Keratinocyte (primary cell): ENCODE data around the gene CUX1. TPM values are rescaled to one million over a fixed set of nuclear protein-coding genes. Genes with fewer than 3 reads are reported as not detected.

Source experiments
- DNase-seq: peaks from one replicate; pipeline ENCODE4 v3.0.0-alpha.2; 2011; ENCODE audit warnings: low read depth, missing footprints, low spot score
- FAIRE-seq: peaks from 2 replicates; lab custom pipeline; 2011; peaks lifted over from hg19 to GRCh38; lab: Jason Lieb, UNC
- H2AFZ ChIP-seq: 2 replicates; pipeline ENCODE4 v1.6.0; 2012; ENCODE audit warnings: low read length, control low read depth, inconsistent platforms; ENCODE audit not compliant: control insufficient read depth
- H3K27ac ChIP-seq: 2 replicates; pipeline ENCODE4 v1.5.1; 2011; ENCODE audit warnings: low read length; ENCODE audit not compliant: control insufficient read depth, insufficient read depth
- H3K27me3 ChIP-seq: 3 replicates; pipeline ENCODE4 v1.6.0; 2011; ENCODE audit warnings: low read length; ENCODE audit not compliant: control insufficient read depth, insufficient read depth; ENCODE audit errors: extremely low read depth
- H3K36me3 ChIP-seq, 2 experiments: 2 replicates in 1 of 2; 3 replicates in 1 of 2; pipeline ENCODE4 v1.5.1; 2011; ENCODE audit warnings: low read length in 2 of 2, mild to moderate bottlenecking in 1 of 2; ENCODE audit not compliant: control insufficient read depth in 2 of 2, insufficient read depth in 2 of 2; ENCODE audit errors: extremely low read depth in 1 of 2
- H3K4me1 ChIP-seq: 3 replicates; pipeline ENCODE4 v1.5.1; 2011; ENCODE audit warnings: low read length; ENCODE audit not compliant: control insufficient read depth, insufficient read depth; ENCODE audit errors: extremely low read depth
- H3K4me2 ChIP-seq: 3 replicates; pipeline ENCODE4 v1.6.0; 2011; ENCODE audit warnings: low read depth, low read length; ENCODE audit not compliant: control insufficient read depth, insufficient read depth; ENCODE audit errors: extremely low read depth
- H3K4me3 ChIP-seq, 3 experiments: fragments of 200-600 bp in 1 of 3; sonication (generic) in 1 of 3; 2 replicates in 2 of 3; 3 replicates in 1 of 3; pipeline ENCODE4 v1.5.1; 2011 to 2016; ENCODE audit warnings: low read length in 3 of 3, mild to moderate bottlenecking in 3 of 3, control low read depth in 2 of 3, inconsistent platforms in 1 of 3, low read depth in 1 of 3, mixed read lengths in 1 of 3, mixed run types in 1 of 3, moderate library complexity in 1 of 3; ENCODE audit not compliant: control insufficient read depth in 2 of 3, insufficient read depth in 2 of 3; ENCODE audit errors: extremely low read depth in 1 of 3
- H3K79me2 ChIP-seq: 2 replicates; pipeline ENCODE4 v1.6.0; 2012; ENCODE audit warnings: low read length; ENCODE audit not compliant: control insufficient read depth, insufficient read depth
- H3K9ac ChIP-seq: 3 replicates; pipeline ENCODE4 v1.6.0; 2011; ENCODE audit warnings: low read length; ENCODE audit not compliant: control insufficient read depth, insufficient read depth; ENCODE audit errors: extremely low read depth
- H3K9me1 ChIP-seq: 3 replicates; pipeline ENCODE4 v1.6.0; 2011; ENCODE audit warnings: low read length; ENCODE audit not compliant: control insufficient read depth, insufficient read depth; ENCODE audit errors: extremely low read depth
- H3K9me3 ChIP-seq: 2 replicates; pipeline ENCODE4 v1.5.1; 2012; ENCODE audit warnings: low read depth, low read length; ENCODE audit not compliant: control insufficient read depth
- H4K20me1 ChIP-seq: 3 replicates; pipeline ENCODE4 v1.6.0; 2011; ENCODE audit warnings: low read length; ENCODE audit not compliant: control insufficient read depth, insufficient read depth; ENCODE audit errors: extremely low read depth
- CTCF ChIP-seq, 3 experiments: IDR thresholded peaks in 1 of 3; conservative IDR thresholded peaks in 1 of 3; optimal IDR thresholded peaks in 1 of 3; 2 replicates in 2 of 3; 3 replicates in 1 of 3; pipeline versions ENCODE3 to v1.5.1; 2011; ENCODE audit warnings: low read length in 3 of 3, mild to moderate bottlenecking in 3 of 3, moderate library complexity in 2 of 3, control low read depth in 1 of 3, inconsistent platforms in 1 of 3; ENCODE audit not compliant: insufficient read depth in 2 of 3; ENCODE audit errors: extremely low read depth in 1 of 3
- EZH2 ChIP-seq: IDR thresholded peaks from one replicate; pipeline ENCODE4 v1.6.1; 2012; ENCODE audit warnings: inconsistent platforms, mild to moderate bottlenecking, low read length, moderate library complexity
- dilution Hi-C: fragments of 300-500 bp; cut with MboI; formaldehyde crosslinking; loops from one replicate; pipeline ENCODE4 v1.7.0; 2020; ENCODE audit warnings: low sequenced_read_pairs; ENCODE audit not compliant: extremely low pct_ligation_motif_present
- polyA plus RNA-seq, 5 experiments: library from polyadenylated mRNA; depleted of rRNA in 3 of 5; stranded (reverse) in 3 of 5; stranded (forward) in 1 of 5; unstranded in 1 of 5; fragments of >200 nt; gene quantifications; 1 replicate in 1 of 5; 2 replicates in 3 of 5; 3 replicates in 1 of 5; pipeline versions ENCODE4 v1.2.1 to v1.2.3, GENCODE V29; 2011 to 2012; ENCODE audit warnings: missing spikeins in 2 of 5, low read depth in 1 of 5, low replicate concordance in 1 of 5

Gene CUX1
- polyA plus RNA-seq, 1 donor (not counting 4 experiments of a cell fraction or from before 2014, with no cell fraction given), result 18.3 TPM

- H2AFZ ChIP-seq, result no peak overlapping the region
- no peak overlapping the region for H3K4me3 ChIP-seq
- H3K36me3 ChIP-seq, result no peaks in the 10 kb centered on the region
- H3K9me3 ChIP-seq, result no peaks in the 10 kb centered on the region
- no peaks in the 10 kb centered on the region for H3K27me3 ChIP-seq
- H3K9me1 ChIP-seq, result peaks cover 8% of the 10 kb centered on the region
- DNase-seq (no peak), FAIRE-seq (no peak)
- TF ChIP-seq CTCF (optimal IDR thresholded peaks at IDR 0.05 in 1 of 3, IDR thresholded peaks at IDR 0.05 in 1 of 3, conservative IDR thresholded peaks at IDR 0.05 in 1 of 3; ENCODE audit: extremely low read depth in 1 of 3, insufficient read depth in 2 of 3, low read length in 3 of 3) (no peak), EZH2 (no peak)
- no peak overlapping the region for H3K9ac ChIP-seq
- no peak overlapping the region for H3K27ac ChIP-seq
- H3K79me2 ChIP-seq, result peaks cover 46% of the 10 kb centered on the region
- H3K4me1 ChIP-seq, result peaks cover 16% of the 10 kb centered on the region
- H3K4me2 ChIP-seq, result no peak overlapping the region
- peaks cover 10% of the 10 kb centered on the region for H4K20me1 ChIP-seq
- dilution Hi-C loops, result no loop called here
These were observed 50.9 kb downstream of the CUX1 start for GRCh38 chr7:101868191-101868950.

GRCh38 chr7:101869026-101869900 is 51.8 kb downstream of the CUX1 start:
- Histone ChIP-seq H3K27ac (peak overlapping the region; percentile 82), H3K4me3 (peak overlapping the region in 1 of 3 experiments; percentile 13), H3K4me1 (peaks cover 16% of the 10 kb centered on the region), H3K79me2 (peaks cover 42% of the 10 kb centered on the region), H3K4me2 (peak overlapping the region; percentile 83), H2AFZ (no peak overlapping the region), H3K9ac (no peak overlapping the region), H3K9me1 (peaks cover 8% of the 10 kb centered on the region), H3K36me3 (no peaks in the 10 kb centered on the region), H4K20me1 (peaks cover 10% of the 10 kb centered on the region), H3K27me3 (no peaks in the 10 kb centered on the region), H3K9me3 (no peaks in the 10 kb centered on the region)
- dilution Hi-C loops, result no loop called here
- FAIRE-seq (no peak), DNase-seq (no peak)
- TF ChIP-seq EZH2 (no peak), CTCF (optimal IDR thresholded peaks at IDR 0.05 in 1 of 3, IDR thresholded peaks at IDR 0.05 in 1 of 3, conservative IDR thresholded peaks at IDR 0.05 in 1 of 3; ENCODE audit: extremely low read depth in 1 of 3, insufficient read depth in 2 of 3, low read length in 3 of 3) (no peak)
